ENCODE results near the gene FOXP1.

FOXP1 gene

DNA sequence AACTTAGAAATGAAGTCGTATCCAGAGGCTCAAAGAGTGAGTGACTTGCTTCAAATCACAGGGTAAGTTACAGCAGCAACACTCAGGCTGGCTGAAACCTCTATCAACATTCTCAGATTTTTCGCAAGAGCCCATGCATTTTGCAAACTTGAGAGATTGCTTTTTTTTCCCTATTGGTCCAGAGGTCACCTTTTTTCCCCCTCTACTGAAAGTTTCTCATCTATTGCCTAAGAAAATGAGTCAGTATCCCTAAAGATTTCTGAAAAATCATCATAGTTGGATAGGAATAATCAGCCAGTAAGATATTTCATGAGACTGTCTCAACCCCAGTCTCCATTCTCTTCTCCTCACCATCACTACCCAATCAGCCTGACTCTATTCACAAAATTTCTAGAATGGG lies 410.6 kb downstream of the FOXP1 start:
- DNase-seq (ENCODE audit: low read depth): peak; percentile 57

DNA sequence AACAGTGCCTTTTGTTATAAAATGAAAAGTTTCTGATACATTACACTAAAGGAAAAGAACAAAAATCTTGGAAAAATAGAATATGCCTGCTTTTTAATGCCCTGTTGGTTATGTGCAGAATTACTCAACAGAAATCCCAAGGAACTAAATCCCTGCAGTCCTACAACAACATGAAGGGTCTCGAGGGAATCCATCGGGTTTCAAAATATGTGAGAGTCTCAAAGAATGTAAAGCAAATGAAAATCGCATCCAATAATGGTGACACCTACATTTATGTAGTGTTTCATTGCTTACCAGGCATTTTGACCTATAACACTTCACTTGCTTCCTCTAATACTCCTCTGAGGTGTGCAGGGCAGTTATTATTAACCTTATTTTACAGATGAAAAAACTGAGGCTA lies 411.3 kb downstream of the FOXP1 start:
- DNase-seq (ENCODE audit: low read depth): no peak

DNA sequence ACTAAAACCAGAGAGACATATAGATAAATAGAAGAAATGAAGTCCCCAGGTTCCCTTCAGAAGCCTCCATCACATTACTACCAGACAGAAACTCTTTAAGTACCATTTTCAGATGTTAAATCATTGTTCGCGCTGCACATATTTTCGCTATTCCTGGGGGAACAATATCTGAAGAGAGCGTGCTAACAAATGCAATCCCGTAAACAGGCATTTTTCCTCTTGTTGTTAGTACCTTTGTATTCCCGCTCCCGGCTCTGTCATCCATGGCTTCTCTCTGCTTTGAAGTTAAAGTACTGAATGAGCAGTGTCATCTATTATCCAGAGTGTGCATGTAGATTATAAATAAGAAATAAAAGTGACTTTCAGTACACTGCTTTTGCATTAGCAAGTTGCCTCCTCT lies 412.3 kb downstream of the FOXP1 start:
- DNase-seq (ENCODE audit: low read depth): no peak

DNA sequence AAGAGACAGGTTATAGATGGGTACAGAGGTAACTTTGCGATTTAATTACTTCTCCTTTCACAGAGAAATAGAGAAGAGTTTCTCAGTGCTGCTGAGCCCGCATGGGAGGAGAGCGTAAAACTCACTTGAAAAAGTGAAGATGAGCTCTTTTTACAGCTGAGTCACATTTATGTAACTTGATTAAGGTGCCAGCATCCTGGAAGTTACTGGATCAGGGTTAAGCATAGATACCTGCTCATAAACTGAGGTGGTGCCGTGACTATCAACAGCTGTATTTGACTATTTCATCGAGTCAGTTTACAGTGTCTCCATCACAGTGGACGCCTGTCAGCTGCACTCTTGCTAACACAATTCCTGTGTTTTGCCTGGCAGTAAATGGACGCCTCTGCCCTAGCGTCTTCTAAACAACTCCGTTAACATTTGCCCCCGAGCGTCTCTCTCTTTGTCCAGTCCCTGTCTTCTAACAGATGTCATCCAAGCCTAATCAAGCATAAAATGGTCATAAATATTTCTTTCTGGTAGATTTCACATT lies 414.6 kb downstream of the FOXP1 start:
- DNase-seq (ENCODE audit: low read depth): no peak

DNA sequence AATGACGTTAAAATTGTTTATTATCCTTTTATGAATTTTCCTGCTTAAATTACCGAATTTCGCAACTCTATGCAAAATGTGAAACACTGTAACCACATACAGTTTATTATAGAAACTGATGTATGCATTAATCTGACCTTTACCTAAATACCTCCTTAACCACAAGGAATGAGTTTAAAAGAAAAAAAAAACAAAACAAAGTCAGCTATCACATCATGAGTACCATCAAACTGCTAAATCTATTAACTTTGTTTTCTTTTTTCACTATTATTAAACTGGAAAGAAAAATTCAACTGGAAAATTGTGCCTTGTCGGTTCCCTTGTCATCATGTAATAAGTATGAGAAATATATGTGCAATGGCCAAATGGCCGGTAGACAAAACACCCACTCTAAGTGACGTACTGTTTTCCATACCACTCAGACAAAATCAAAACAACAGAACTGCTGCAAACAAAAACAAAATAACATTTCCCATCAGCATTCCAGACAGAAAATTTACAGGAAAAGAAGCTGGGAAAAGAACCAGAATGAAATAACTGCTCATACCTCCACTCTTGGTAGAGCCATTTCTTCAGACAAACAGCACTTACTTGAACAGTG lies 415.3 kb downstream of the FOXP1 start:
- DNase-seq (ENCODE audit: low read depth): no peak

DNA sequence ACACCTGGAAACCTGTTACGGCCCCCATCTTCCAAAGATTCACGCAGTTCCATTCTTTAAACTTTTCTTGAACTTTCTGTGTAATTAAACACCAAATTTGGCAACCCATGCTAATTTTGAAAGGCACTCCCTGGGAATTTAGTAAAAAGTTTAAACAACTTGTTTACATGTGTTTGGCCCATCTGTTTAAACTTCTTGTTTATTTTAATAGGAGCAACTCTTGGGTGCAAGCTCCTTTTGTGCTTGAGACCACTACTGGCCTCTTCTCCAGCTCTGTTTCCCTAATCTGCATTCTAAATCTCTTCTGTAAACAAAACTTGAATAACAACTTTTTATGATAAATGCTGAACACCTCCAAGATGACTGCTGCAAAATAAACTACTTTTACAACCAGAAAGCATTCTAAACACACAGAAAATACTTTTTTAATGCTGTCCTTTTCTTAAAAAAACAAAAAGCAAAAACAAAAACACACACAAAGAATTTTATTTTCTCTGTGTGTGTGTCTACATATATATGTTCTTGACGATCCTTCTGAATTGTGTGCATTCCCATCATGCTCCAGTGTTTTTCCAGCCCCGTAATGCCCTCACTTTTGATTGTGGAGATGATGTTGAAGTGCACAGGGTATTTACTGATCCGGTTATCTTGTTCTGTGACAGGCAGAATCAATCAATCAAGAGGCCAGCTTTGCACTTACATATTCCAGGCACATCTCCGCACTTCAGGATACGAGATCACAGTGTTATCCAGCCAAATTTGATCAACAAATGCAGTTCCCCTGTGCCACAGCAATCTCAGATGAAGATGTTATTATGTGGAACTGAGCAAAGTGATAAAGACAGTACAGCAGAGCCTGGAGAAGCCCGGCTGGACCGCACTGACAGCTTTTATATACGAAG lies 416.9 kb downstream of the FOXP1 start:
- no peak for DNase-seq (ENCODE audit: low read depth)

DNA sequence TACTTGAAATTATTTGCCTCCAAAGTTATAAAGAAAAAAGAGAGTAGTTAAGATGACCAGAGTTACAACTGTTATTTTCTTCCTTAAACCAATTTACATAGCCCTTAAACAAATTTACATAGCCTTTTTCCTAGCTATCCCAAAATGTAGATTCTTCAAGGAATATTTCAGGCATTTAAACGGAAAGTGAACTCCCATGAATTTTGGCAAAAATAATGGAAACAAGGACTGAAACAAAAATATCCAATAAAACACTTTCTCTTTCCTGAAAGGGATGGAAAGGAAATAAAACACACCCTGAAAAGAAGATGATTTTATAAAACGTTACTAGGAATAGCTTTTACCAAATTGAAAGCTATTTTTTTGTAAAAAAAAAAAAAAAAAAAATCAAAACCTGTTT lies 418.6 kb downstream of the FOXP1 start:
- DNase-seq (ENCODE audit: low read depth): no peak

DNA sequence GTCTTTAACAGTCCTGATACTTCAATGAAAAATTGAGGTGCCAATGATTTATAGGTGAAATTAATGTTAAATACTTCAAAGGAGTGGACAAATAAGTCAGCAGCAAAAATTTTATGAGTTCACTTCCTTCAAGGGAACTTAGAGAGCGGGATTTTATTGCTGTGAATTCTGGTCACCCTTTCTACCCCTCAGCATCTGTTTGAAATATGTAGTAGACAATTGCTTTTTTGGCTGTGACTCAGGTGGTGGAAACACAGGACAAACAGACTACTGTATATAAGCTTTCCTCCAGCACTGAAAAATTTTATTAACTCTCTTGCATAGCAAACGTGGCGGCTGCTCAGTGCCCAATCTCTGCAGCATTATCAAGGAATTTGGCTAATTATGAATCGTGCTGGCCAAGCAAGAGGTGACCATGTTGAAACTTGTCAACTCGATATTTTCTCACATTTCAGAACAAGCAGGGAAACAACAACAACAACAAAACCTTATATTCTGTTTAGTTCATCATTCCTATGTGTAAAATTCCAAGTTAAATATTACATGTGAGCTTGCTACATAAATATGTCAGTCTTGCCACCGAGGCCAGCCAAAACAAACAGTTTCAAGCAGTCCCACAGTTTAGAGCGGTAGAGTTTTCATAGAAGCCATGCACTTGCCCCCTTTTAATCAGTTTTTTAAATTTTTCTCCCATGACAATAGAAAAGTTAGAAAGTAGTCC lies 420.2 kb downstream of the FOXP1 start:
- DNase-seq (ENCODE audit: low read depth): no peak

DNA sequence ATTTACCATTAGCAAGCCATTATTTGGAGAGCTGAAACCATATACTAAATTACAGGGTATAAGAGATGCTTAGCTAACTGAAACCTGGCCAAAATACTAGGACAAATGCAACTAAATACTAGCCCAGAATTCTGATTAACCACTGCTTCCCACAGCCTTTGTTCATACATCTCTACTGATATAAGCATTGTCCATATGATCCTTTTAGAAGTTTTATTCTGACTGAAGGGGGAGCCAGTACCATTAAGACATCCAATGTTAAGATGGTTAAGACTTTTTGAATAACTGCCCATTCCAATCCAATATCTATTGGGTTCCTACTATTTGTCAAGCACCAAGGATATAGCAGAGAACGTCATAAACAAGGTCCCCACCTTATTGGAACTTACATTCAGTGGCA lies 421.3 kb downstream of the FOXP1 start:
- DNase-seq (ENCODE audit: low read depth): no peak

DNA sequence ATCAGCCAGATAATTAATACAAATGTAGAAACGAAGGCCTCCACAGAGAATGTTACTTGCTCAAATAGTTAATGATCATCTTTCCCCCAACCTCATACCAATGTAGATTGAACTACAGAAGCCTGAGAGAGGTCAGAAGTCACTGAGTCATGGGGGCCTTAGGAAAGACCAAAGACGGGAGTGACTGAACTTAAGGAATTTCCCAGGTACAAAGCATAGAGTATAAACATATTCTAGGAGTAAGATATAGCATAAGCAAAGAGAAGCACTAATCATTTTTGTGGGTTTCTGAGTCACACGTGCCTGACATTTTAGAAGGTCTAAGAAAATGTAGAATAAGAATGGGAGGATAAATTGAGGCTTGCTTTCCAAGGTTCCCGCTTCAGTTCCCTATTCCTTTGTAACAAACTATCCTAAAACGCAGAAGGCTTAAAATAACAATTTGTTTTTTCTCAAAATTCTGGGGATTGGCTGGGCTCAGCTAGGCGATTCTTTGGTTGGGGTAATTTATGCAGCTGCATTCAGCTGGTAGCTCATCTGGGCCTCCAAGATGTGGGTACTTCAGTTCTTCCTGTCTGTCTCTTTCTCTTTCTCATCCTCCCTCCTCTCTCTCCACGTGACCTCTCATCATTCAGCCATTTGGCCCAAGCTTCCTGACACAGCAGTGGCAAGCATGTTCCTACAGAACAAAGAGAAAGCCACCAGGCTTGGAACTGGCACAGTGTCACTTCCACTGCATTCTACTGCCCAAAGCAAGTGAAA lies 422.6 kb downstream of the FOXP1 start:
- no peak for DNase-seq (ENCODE audit: low read depth)

DNA sequence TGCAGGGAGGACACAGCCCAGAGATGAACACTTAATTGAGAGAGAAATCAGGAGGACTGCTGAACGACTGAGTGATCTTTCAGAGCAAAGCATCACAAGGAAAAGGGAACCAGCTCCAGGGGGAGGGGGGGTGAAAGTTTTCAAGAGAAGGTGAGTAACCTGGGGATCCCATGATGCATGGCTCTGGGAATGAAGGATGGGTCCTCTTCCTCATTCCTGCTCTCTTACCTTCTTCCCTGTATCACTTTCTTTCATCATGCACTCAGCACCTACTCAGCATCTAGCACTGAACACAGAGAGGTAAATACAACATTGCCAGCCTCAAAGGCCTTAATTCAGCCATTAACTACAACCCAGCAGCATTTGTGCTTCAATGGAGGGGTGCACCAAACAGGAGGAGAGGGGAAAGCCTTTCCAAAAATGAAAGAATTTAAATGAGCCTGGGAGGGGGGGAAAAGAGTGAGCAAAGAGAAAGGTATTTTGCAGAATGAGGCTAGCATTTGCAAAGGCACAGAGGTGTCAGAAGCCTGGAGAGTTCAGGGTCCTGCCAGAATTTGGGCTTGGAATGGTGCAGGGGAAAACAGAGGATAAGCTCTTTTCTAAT lies 427.4 kb downstream of the FOXP1 start:
- DNase-seq (ENCODE audit: low read depth): no peak

DNA sequence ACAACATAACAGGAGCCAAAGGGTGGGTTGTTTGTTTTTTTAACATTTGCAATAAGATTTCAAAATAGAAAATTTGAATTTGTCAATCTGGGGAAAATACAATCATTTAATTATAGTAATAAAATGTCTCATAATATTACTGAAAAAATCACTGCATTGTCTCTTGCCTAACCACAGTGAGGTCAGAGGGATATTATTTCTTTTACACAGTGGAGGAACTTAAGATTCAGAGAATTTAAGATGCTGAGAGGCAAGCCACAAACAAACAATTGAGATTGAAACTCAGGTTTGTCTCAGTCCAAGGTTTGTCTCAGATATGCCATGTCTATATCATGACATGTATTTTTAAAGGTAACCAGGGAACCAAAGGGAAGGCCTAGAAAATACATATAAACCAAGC lies 428.7 kb downstream of the FOXP1 start:
- DNase-seq (ENCODE audit: low read depth): no peak

DNA sequence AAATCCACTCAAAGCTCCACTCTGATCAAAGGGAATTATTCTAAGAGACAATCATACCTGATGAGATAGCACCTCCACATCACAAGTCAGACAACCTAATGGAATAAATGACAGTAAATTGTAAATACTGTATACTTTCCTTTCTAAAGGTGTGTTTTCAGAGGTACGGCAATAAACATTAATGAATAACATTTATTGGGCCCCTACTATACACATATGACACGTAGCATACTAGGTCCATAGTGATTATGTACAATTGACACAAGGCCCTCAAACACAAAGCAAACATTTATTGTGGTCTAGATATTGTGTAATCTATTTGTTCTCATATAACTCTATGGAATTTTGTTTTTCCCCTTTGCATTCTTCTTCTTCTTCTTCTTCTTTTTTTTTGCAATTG lies 429.8 kb downstream of the FOXP1 start:
- DNase-seq (ENCODE audit: low read depth): no peak

DNA sequence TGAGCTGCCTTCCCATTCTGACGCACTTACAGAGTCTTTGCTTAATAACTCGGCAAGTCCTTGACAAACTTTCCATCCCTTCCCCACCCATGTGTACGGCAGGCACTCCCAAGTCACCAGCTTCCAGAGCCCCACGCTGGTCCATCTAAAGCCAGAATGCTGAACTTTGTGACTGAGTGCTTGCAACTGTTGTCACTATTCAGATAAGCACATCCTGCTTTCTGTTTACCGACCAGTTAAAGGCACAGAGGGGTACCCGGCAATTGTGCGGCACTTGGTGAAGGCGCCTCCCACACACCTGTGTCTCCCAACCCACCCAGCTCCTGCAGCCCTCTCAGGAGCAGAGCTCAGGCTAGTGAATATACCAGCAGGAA lies 430.6 kb downstream of the FOXP1 start:
- no peak for DNase-seq (ENCODE audit: low read depth)

DNA sequence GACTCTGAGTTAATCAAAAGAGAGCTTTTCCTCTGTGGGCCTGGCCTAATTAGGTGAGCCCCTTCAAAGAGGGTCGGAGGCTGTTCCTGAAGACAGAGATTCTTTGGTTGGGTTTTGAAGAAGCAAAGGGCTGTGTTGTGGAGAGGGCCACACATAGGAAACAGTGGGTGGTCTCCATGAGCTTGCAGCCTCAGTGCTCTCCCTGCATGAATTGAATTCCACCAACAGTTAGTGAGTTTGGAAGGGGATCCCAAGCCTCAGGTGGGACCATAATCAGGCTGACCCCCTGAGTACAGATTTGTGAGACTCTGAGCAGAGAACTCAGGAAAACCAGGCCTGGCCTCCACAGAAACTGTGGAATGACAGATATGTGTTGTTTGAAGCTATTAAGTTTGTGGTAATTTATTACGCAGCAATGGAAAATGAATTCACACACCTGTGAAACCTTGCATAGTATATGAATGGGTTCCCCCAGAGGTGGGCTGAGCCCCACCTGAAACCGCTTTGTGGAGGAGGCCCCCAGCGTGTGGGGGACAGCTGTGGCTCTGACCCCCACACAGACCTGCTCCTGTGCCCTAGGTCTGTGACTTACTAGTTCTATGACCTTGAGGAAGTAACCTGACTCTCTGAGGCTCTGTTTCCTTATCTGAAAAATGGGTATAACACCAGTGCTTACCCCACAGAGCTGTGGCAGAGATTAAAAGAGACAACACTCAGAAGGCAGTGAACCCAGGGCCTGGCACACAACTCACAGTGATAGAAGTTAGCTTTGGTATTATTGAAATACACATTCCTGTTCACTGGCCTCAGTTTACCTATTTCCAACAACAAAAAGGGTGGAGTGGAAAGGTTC lies 431.3 kb downstream of the FOXP1 start:
- no peak for DNase-seq (ENCODE audit: low read depth)

DNA sequence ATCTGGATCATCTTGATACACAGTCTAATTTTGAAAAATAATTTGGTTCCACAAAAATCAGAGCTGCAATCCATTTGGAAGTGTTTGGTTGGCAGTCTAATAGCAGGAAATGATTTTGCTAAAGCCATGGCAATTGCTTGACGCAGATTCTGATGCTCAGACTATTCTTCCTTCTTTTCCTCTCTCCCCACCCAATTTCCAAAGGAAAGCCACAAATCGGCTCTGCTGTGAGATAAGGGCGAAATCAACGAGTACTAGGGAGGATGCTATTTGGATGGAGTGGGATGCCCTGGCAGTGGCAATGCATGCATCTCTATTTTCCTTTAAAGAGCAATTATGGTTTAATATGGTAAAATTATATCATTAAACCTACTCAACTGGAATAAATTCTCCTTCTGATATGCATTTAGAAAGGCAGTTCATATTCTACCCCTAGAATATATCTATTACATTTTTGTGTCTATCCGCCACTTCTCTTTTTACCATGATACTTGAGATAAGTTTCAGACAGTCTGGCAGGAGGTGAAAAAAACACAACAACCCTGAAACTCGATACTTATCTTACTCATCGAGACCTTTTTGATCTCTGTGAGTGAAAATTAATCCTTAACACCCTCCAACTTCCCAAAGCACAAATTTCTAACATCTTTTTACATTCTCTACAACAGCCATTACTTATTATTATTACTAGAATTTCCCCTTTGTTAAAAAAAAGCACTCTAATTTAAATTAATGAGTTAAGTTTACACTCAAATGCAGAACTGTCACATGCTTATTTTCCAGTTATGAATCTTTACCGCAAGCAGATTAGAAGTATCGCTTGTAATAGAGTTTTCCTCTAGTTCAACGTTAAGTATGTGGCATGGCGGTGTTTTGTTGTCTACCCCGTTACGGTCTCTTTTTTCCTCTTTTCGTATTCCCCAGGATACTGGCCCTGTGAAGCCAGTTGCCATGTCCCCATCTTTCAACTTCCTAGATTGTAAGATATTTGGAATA lies 433.3 kb downstream of the FOXP1 start:
- DNase-seq (ENCODE audit: low read depth): no peak

DNA sequence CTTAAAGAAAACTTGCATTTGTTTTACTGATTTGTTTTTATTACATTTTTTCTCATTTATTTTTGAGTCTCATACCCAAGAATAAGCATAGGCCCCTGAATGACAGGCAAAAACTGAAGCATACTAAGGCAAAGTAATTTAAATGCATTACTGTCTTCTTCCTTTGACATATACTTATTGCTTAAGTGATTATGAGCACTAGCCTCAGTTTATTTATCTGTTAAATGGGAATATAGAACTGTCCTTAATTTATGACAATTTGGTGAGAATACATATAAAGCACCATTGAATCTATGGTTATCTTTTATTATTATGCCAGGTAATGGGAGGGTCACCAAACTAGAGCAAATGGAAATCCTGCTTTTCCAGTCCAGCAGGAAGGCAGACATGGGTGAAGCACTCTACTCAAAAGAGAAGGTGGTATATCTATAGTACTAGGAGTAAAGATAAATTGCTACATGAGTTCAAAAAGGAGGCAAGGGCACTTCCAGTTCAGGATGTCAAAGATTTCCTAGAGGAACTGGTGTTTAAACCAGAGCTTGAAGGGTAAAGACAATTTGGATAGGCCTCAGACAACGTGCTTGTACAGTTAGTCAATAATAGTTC lies 435.0 kb downstream of the FOXP1 start:
- DNase-seq (ENCODE audit: low read depth): no peak

DNA sequence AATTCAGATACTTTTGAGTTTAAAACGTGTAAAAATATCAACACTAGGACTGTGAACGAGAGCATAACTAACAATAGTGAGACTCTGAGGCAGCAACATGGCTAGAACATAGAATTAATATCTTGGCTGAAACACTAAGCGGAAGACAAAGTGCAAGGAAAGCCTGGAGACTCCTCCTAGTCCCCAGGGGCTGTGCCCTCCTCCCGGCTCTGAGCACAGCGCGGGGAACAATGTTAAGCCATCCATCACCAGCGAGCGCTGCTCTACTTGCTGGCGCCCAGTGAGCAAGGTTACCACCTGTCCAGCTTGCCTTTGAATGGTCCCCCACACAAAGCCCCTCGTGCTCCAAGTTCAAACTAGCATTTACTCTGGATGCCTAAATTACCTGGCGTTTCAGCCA lies 436.9 kb downstream of the FOXP1 start:
- no peak for DNase-seq (ENCODE audit: low read depth)

DNA sequence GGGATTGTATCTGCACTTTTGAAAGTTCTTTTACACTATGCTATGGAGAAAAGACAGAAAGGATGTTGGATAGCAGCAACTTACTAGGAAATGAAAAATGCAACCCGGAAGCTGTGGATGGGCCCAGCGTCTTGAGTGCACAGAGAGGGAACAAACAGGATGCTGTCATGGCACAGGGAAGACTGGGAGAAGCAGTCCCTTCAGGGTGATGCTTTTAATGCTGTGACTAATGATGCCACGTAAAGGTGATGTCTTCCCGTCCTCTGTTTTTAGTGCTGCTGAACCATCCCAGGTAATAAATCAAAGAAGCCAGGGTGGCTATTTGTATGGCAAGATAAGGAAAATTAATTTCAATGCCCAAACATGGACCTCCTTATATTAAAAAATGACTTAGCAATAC lies 437.6 kb downstream of the FOXP1 start:
- no peak for DNase-seq (ENCODE audit: low read depth)
